ENCODE results near the gene CERS4.
"Not testable (repeated sequence)": the region's sequence is repeated elsewhere in the genome, so short reads cannot be mapped to it uniquely, and the experiment has no call there.

- TF ChIP-seq CTCF (IDR thresholded peaks at IDR 0.05; ENCODE audit: low read length); EZH2 (IDR thresholded peaks at IDR 0.05; ENCODE audit: borderline replicate concordance, low read length): not testable (repeated sequence)
Observed at GRCh38 chr19:8218127-8218526, 9.0 kb downstream of the CERS4 start.
